ENCODE data around the gene SS18L1. TPM values are rescaled to one million over a fixed set of nuclear protein-coding genes. Genes with fewer than 3 reads are reported as not detected.

SS18L1 gene
- total and polyA plus RNA-seq, 2 donors (not counting 1 experiment from before 2014, with no cell fraction given), result 4.7 to 7.4 TPM

GRCh38 chr20:62116558-62117361 is 26.8 kb upstream of the SS18L1 start:
- Histone ChIP-seq H2AFZ (ENCODE audit: low read length) (no peak overlapping the region), H3K79me2 (ENCODE audit: control insufficient read depth, insufficient read depth, low read length) (no peaks in the 10 kb centered on the region), H3K27ac (ENCODE audit: insufficient read depth, low read length) (no peak overlapping the region), H3K4me3 (replicated peaks in 1 of 4; ENCODE audit: control extremely low read depth in 1 of 4, insufficient read depth in 1 of 4, low read depth in 3 of 4, low read length in 4 of 4) (no peak overlapping the region), H3K4me2 (ENCODE audit: extremely low read depth, insufficient read depth, low read length) (no peak overlapping the region), H4K20me1 (ENCODE audit: control insufficient read depth, extremely low read depth, insufficient read depth, low read length) (no peaks in the 10 kb centered on the region), H3K36me3 (ENCODE audit: control insufficient read depth, insufficient read depth, low read length) (no peaks in the 10 kb centered on the region), H3K4me1 (ENCODE audit: control insufficient read depth, extremely low read depth, insufficient read depth, low read length) (no peaks in the 10 kb centered on the region), H3K27me3 (ENCODE audit: control insufficient read depth, insufficient read depth, low read length) (peaks cover 19% of the 10 kb centered on the region), H3K9me3 (ENCODE audit: control insufficient read depth, insufficient read depth, low read depth, low read length) (no peaks in the 10 kb centered on the region), H3K9ac (ENCODE audit: insufficient read depth, low read length) (no peak overlapping the region)
- TF ChIP-seq EZH2 (IDR thresholded peaks at IDR 0.05; ENCODE audit: low read length, missing control alignments) (no peak), CTCF (conservative IDR thresholded peaks at IDR 0.05 in 1 of 2, IDR thresholded peaks at IDR 0.05 in 1 of 2; ENCODE audit: low read depth in 1 of 2, low read length in 2 of 2) (no peak)
- DNase-seq (ENCODE audit: low read depth in 2 of 2), result no peak

GRCh38 chr20:62117362-62117646 is 26.3 kb upstream of the SS18L1 start:
- no peaks in the 10 kb centered on the region for H4K20me1 ChIP-seq (ENCODE audit: control insufficient read depth, extremely low read depth, insufficient read depth, low read length)

GRCh38 chr20:62117658-62118057 is 25.9 kb upstream of the SS18L1 start:
- H3K4me3 ChIP-seq (replicated peaks in 1 of 4; ENCODE audit: control extremely low read depth in 1 of 4, insufficient read depth in 1 of 4, low read depth in 3 of 4, low read length in 4 of 4), result no peak overlapping the region
- H3K27ac ChIP-seq (ENCODE audit: insufficient read depth, low read length), result no peak overlapping the region
- H2AFZ ChIP-seq (ENCODE audit: low read length), result no peak overlapping the region
- no peak for DNase-seq (ENCODE audit: low read depth in 2 of 2)
- H3K36me3 ChIP-seq (ENCODE audit: control insufficient read depth, insufficient read depth, low read length), result no peaks in the 10 kb centered on the region
- no peaks in the 10 kb centered on the region for H3K9me3 ChIP-seq (ENCODE audit: control insufficient read depth, insufficient read depth, low read depth, low read length)
- no peaks in the 10 kb centered on the region for H4K20me1 ChIP-seq (ENCODE audit: control insufficient read depth, extremely low read depth, insufficient read depth, low read length)
- no peak overlapping the region for H3K4me2 ChIP-seq (ENCODE audit: extremely low read depth, insufficient read depth, low read length)
- H3K27me3 ChIP-seq (ENCODE audit: control insufficient read depth, insufficient read depth, low read length), result peaks cover 19% of the 10 kb centered on the region
- no peak for TF ChIP-seq CTCF (conservative IDR thresholded peaks at IDR 0.05 in 1 of 2, IDR thresholded peaks at IDR 0.05 in 1 of 2; ENCODE audit: low read depth in 1 of 2, low read length in 2 of 2)
- no peak for TF ChIP-seq EZH2 (IDR thresholded peaks at IDR 0.05; ENCODE audit: low read length, missing control alignments)
- H3K79me2 ChIP-seq (ENCODE audit: control insufficient read depth, insufficient read depth, low read length), result no peaks in the 10 kb centered on the region
- no peaks in the 10 kb centered on the region for H3K4me1 ChIP-seq (ENCODE audit: control insufficient read depth, extremely low read depth, insufficient read depth, low read length)
- H3K9ac ChIP-seq (ENCODE audit: insufficient read depth, low read length), result no peak overlapping the region

More at GRCh38 chr20:62117362-62117646, 26.3 kb upstream of the SS18L1 start:
- Histone ChIP-seq H3K27ac (ENCODE audit: insufficient read depth, low read length) (no peak overlapping the region), H3K9ac (ENCODE audit: insufficient read depth, low read length) (no peak overlapping the region), H3K4me1 (ENCODE audit: control insufficient read depth, extremely low read depth, insufficient read depth, low read length) (no peaks in the 10 kb centered on the region), H3K79me2 (ENCODE audit: control insufficient read depth, insufficient read depth, low read length) (no peaks in the 10 kb centered on the region), H2AFZ (ENCODE audit: low read length) (no peak overlapping the region), H3K27me3 (ENCODE audit: control insufficient read depth, insufficient read depth, low read length) (peaks cover 19% of the 10 kb centered on the region), H3K4me2 (ENCODE audit: extremely low read depth, insufficient read depth, low read length) (no peak overlapping the region), H3K4me3 (replicated peaks in 1 of 4; ENCODE audit: control extremely low read depth in 1 of 4, insufficient read depth in 1 of 4, low read depth in 3 of 4, low read length in 4 of 4) (no peak overlapping the region), H3K9me3 (ENCODE audit: control insufficient read depth, insufficient read depth, low read depth, low read length) (no peaks in the 10 kb centered on the region), H3K36me3 (ENCODE audit: control insufficient read depth, insufficient read depth, low read length) (no peaks in the 10 kb centered on the region)
- TF ChIP-seq CTCF (conservative IDR thresholded peaks at IDR 0.05 in 1 of 2, IDR thresholded peaks at IDR 0.05 in 1 of 2; ENCODE audit: low read depth in 1 of 2, low read length in 2 of 2) (no peak), EZH2 (IDR thresholded peaks at IDR 0.05; ENCODE audit: low read length, missing control alignments) (no peak)
- no peak for DNase-seq (ENCODE audit: low read depth in 2 of 2)

Data from fibroblast of lung (primary cell).